GM19193 (cell line): Measurements from ENCODE around the gene TNNT2.

Source experiments
- POLR2A ChIP-seq: IDR thresholded peaks from 4 replicates; pipeline ENCODE4 v1.6.1; 2011; ENCODE audit not compliant: insufficient read depth, insufficient read length; ENCODE audit errors: extremely low read depth

TNNT2 gene

DNA sequence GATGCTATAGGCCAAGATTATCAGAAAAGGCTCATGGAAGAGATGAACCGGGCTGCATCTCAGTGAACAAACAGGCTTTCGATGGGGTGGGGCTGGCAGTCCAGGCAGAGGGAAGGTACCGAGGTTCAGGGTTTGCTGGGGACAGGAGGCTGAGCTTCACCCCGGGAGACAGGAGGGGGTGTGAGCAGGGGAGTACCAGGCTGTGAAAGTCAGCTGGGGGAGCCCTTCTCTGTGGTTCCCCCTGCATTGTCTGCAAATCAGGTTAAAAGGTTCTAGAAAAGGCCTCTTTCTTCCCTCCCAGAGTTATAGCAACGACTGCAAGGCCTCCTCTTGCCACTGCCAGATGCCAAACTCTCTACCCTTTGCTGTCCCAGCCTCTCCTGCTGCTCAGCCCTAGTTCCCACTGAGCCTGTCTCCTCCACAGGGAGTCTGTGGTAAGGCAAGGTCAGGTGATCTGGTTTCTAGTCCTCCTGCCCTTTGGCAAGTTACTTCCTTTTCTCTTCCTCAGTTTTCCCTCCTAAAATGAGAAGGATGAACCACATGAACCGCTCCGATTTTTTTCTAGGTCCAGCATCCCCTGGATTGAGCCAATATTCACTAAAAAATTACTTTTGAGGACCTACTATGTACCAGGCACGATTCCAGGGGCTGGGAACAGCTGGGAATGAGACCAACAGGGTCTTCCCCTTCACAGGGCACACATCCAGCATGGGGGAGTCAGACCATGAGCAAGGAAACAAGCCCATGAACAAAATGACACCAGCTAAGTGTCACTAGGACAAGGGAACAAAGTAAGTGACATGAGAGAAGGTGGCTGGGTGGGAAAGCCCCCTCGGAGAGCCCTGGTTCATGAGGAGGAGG is 14.4 kb upstream of the TNNT2 start:
- TF ChIP-seq POLR2A = no peak

DNA sequence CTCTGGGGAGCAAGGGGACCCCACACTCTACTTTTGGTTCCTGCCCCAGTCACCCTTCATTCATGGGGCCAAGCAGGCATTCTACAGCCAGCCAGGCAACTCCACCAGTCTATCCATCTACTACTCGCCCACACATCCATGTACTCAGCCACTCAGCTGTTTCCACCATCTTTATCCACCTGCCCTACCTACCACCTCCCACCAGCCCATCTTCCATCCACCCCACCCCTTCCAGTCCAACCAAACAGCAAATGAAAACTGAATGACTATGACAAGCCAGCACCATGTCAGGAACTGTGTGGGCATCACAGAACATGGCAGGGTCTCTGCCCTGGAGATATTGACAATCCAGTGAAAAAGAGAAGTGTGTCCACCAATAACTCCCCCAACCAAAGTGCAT is 13.7 kb upstream of the TNNT2 start:
- no peak for TF ChIP-seq POLR2A

DNA sequence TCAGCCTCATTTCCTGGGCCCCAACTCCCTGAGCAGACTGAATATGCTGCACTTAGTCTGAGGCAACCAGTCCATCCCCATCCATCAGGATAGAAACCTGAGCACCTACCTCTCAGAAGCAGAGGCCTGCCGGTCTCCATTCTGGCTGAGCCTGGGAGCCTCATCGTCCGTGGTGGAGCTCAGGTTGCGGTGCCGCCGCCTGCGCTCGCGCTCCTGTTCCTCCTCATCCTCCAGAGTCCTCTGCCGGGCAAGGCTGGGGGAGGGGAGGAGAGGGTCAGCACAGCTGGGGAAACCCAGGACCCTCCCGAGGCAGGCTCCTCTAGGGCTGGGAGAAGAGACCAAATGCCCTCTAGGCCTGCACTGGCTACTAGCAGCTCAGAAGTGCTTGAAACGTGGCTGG is 11.6 kb upstream of the TNNT2 start:
- TF ChIP-seq POLR2A = no peak

DNA sequence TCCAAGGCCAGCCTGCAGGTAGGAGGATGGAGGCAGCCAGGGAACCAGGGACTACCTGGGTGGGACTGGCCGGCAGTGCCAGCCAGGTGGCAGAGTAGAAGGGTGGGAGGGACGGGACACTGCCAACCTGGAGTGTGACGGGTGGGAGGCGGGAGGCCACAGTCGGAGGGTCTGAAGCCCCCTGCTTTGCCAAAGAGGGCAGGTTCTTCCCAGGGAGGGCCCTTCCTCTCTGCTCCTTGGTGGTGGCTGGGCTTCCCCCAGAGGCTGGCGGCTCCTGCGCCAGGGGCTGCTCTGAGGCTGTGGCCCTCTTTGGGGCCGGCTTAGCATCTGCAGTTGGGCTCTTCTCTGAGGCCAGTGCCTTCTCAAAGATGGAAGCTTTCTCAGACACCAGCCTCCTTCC is 8.7 kb upstream of the TNNT2 start:
- no peak for TF ChIP-seq POLR2A

DNA sequence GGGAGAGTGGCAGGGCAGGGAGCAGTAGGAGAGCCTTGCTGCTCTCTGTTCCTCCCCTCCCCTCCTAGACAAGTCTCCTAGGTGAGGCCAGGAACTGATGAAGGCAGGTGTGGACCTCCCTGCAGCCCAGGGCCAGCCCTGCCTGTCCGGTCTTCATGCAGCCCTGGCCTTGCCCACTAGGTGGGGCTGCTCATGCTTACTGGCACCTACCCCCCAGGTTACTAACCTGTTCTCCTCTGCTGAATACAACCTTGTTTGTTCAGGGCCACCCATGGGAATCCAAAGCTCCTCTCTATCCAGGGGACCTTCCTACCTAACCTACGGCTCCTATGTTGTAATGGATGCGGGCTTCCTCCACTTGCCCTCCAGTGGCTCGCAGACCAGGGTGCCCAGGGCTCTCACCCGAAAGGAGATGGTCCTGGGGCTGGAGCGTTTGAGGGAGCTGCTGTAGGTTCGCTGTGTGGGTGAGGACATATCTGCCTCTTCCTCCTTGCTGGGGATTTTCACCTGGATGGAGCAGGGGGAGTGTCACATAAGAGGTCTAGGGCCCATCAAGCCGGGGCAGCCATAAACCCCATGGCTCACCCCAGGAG is 7.9 kb upstream of the TNNT2 start:
- no peak for TF ChIP-seq POLR2A

DNA sequence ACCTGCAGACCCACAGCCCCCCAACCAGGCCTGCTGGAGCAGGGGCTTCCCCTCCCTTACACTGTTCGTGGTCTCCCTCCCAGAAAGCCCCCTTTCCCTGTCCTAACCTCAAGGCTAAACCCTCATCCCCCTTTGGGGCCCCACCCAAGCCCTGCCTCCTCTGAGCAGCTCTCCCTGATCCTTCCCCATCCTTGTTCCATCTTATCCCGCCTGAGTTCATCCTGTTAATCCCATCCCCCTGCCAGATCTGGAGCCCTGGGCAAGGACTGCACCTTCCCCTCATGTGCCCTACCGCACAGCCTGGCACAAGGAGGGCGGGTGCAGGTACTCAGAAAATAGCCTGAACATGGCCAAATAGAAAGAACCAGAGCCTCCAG is 6.9 kb upstream of the TNNT2 start:
- TF ChIP-seq POLR2A = no peak

DNA sequence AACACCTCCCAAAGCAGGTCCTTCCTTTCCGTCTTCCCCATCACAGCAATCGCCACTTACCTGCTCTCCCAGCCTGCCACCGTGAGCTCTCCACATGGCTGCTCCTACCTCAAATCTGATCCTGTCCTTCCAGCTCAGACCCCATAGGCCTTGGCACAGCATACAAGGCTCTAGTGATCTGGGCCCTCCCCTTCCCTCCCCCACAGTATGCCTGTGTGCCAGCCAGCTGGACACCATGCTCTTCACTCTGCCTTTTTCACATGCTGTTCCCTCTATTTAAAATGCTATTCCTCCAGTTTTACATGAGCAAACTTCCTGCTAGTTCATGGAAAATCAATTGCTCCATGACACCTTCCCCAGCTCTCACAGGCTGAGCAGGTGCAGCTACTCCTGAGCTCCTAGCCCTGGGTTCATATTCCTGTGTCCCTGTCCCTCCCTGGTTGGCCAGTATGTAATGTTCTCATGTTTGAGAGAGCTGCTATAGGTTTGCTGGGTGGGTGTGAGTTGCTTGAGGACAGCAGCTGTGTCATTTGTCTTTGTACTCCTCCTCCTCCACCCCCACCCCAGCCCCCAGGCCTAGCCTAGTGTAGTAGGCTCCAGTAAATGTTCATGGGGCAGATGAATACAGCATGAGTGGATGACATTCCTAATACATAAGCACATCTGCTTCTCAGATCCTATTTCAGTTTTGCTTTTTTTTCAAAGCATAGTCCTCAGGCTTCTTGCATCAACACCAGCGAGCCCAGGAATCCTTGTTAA is 6.3 kb upstream of the TNNT2 start:
- TF ChIP-seq POLR2A = no peak

DNA sequence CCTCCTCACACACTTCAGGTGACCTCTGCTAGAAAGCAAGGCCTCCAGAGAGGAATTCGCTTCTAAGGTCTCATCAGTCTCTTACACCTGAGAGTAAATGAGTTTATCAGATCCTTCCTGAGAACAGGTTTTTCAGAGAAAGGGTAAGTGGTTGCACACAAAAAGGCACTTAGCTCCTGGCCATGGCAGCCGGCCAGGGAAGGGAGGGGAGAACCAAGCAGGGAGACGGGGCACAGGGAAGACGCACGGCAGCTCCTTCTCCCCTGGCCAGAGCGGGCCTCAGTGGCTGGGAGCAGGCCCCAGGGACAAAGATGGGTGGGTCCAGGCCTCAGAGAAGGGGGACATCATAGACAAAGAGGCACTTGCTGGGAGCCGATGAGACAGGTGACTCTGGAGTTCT is 3.6 kb upstream of the TNNT2 start:
- TF ChIP-seq POLR2A = no peak

DNA sequence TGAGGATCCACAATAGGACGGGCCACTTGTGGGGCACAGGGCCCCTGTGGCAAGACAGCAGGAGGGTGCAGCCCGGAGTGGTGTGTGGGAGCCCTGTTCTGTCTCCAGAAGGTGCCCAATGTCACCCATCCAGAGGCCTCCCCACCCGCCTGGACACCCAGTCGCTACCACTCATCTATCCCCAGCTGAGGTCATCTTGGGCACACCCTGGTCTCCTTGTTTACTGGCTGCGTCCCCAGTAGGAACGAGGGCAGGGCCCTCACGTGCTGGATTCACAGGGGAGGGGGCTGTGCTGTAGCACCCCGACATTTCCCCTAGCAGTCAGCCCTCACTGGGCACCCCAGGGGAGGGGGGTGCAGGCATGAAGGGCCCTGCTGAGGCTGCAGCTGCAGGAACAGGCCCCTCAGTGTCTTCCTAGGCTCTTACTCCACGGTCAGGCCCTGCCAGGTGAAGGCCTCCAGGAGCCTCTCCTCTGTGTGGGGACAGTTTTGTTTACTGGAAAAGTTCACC is 2.3 kb upstream of the TNNT2 start:
- TF ChIP-seq POLR2A = no peak

DNA sequence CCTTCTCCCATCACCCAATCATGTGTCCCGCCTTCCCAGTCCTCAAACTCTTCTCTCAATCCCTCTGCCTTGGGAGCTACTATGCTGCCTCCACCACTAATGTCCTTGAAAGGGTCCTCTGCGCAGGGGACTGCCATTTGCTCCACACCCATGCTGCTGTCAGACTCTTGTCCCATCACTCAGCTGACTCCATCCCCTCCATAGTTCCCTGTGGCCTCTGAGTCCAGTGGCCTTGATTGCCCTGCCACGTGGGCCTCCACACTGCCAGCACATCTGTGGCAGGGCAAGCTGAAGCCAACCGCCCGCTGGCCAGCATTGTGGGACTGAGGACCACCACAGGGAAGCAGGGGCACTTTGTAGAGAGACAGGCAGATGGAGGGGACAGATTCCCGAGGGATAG is 1.3 kb upstream of the TNNT2 start:
- TF ChIP-seq POLR2A = no peak

DNA sequence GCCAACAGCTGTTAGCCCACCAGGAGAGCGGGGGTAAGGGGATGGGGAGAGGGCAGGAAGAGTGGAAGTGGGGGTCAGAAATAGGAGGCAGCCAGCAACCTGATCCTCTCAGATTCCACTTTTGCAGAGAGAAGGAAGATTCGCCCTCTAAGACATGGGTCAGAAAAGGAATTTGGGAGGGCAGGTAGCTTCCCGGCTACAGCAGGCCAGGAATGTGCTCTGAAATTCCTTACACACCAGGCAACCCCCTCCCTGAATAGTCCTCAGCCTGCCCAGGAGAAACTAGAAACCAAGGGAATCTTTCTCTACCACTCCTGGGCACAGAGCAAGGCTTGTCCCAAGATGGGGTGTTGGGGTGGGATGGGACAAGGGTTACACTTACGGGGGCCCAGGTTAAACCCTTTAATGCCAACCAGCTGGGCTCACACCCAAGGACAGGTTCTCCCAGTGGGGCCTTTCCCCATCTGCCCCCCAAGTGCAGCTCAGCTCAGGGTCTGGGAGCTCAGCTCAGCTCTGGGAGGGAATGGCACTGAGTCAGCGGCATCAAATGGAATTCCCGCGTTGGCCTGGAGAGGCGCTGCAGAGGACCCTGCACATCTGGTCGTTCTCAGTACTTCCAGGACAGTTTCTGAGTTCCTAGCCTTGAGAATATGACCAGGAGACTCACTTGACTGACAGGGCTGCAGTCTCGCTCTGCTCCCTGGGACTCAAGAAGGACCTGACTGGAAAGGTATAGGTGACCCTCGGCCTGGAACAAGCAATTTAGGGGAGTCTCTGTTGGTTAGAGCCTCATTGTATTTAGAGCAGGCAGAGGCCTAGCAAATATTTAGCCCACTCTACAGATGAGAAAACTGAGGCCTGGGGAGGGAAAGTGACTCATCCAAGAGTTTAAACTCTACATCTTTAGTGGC is 761 bp downstream of the TNNT2 start:
- TF ChIP-seq POLR2A = no peak

DNA sequence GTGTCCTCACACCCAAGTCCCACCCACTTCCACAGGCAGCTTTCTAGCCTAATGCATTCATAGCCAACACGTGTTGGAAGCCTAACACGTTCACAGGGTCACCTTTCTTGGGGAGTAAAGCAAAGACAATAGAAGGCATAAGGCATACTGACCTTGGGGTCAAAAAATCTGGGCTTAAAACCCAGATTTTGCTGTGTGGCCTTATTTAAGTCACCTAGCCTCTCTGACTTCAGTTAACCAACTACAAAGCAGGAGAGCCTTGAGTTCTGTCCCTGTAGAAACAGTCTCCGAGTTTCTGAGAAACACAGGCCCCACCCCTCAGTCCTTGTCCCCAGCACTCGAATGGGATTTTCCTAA is 1.4 kb downstream of the TNNT2 start:
- no peak for TF ChIP-seq POLR2A

DNA sequence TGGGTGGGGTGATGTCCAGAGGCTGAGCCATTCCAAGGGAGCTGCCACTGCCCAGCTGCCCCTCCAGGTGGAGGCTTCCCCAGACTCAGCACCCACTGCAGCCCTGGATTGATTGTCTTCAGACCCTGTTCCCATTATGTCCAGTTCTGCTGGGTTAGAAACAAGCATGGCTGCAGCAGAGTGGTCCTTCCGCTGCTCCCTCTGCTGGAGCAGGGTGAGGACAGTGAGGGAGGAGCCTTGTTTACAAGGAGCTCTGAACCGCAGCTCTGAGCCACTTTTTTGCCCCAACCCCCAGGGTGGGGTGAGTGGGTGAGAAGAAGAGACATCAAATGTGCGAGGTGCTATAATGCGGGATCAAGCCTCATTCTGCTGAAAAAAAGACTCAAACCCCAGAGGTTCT is 2.3 kb downstream of the TNNT2 start:
- TF ChIP-seq POLR2A = no peak

DNA sequence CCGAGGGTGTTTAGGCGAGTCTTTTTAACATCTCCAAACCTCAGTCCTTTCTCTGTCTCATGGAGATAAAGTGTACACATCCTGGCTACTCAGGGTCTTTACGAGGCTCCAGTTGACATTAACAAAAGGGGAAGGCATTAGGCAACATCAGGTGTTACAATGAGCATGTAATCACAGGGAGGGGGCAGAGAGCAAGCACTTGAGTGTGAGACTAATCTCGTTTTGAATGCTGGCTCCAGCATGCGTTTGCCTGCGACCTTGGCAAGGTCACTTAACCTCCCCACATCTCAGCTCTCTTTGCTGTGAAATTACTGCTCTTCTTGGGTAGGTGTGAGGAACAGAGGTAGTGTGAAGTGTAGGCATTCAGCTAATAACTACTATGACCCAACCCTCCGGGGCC is 3.1 kb downstream of the TNNT2 start:
- no peak for TF ChIP-seq POLR2A

DNA sequence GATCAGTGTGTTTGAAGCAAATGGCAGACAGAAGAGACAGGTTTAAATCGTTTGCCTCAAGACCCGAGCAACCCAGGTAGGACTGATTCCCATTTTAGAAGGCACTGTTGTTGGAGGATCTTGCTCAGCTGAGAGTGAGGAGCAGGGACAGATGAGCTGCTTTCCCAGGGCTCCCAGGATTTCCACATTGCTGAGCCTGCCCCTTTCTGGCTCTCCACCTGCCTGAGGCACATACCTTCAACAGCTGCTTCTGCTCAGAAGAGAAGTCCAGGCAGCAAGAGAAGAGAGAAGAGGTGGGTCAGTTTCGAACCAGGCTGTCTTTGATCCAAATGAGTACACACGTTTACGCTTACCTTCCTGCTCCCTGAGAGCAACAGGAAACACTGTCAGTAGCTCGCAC is 5.7 kb downstream of the TNNT2 start:
- TF ChIP-seq POLR2A = no peak
